Measurements from ENCODE around the gene KMO. TPM values are rescaled to one million over a fixed set of nuclear protein-coding genes. Genes with fewer than 3 reads are reported as not detected.

Gene KMO
- total RNA-seq, 1 experiment from 2014 or later, result 5.8 TPM

DNA sequence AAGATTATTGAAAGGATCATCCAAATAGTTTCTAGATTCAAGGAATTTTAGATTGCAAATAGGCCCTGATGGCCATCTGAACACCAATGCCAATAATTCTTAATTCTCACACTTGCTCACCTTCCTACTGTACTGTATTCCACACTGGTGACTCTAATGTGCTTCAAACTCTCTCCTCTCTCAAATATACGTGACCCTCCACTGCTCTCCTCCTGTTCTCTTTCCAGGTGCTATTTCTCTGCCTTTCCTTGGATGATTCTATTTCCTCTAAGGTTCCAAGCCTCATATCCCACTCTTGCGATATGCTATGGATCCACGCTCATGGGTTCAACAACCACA, 28.6 kb downstream of the KMO start:
- Histone ChIP-seq H3K27me3 (ENCODE audit: low read length) (no peaks in the 10 kb centered on the region), H2AFZ (ENCODE audit: low read length) (0 out of 2 replicates have a peak overlapping the region, but pooled peaks have one; percentile 52), H3K4me1 (ENCODE audit: low read length) (peaks cover 8% of the 10 kb centered on the region), H3K79me2 (ENCODE audit: low read length) (no peaks in the 10 kb centered on the region), H3K4me2 (ENCODE audit: low read depth, low read length, poor library complexity, severe bottlenecking) (no peak overlapping the region), H3K4me3 (ENCODE audit: low read length) (no peak overlapping the region), H3K9ac (ENCODE audit: low read length) (no peak overlapping the region), H4K20me1 (ENCODE audit: insufficient read depth, low read depth, low read length) (no peaks in the 10 kb centered on the region), H3K36me3 (ENCODE audit: insufficient read depth, low read length) (no peaks in the 10 kb centered on the region), H3K9me3 (ENCODE audit: low read length) (no peaks in the 10 kb centered on the region), H3K27ac (ENCODE audit: low read length) (no peak overlapping the region), H3K9me2 (replicated peaks; ENCODE audit: insufficient read depth, low read length) (no peaks in the 10 kb centered on the region)
- DNase-seq, result no peak

DNA sequence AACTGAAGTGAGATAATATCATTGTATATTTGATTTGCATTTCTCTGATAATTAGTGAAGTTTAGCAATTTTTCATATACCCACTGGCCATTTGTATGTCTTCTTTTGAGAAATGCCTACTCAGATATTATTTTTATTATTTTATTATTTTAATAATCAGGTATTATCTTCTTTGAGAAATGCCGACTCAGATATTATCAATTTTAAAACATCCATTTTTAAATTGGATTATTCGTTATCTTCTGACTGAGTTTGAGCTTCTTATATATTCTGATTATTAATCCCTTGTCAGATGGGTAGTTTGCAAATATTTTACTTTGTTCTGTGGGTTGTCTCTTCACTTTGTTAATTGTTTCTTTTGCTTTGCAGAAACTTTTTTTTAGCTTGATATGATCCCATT, 37.7 kb downstream of the KMO start:
- no peaks in the 10 kb centered on the region for H4K20me1 ChIP-seq (ENCODE audit: insufficient read depth, low read depth, low read length)
- no peak overlapping the region for H3K27ac ChIP-seq (ENCODE audit: low read length)
- no peaks in the 10 kb centered on the region for H3K9me3 ChIP-seq (ENCODE audit: low read length)
- no peak overlapping the region for H3K9ac ChIP-seq (ENCODE audit: low read length)
- H3K4me1 ChIP-seq (ENCODE audit: low read length), result no peaks in the 10 kb centered on the region
- no peak overlapping the region for H3K4me2 ChIP-seq (ENCODE audit: low read depth, low read length, poor library complexity, severe bottlenecking)
- H3K9me2 ChIP-seq (replicated peaks; ENCODE audit: insufficient read depth, low read length), result no peaks in the 10 kb centered on the region
- H3K4me3 ChIP-seq (ENCODE audit: low read length), result no peak overlapping the region
- no peaks in the 10 kb centered on the region for H3K79me2 ChIP-seq (ENCODE audit: low read length)
- no peak overlapping the region for H2AFZ ChIP-seq (ENCODE audit: low read length)
- H3K27me3 ChIP-seq (ENCODE audit: low read length), result no peaks in the 10 kb centered on the region
- DNase-seq, result no peak
- H3K36me3 ChIP-seq (ENCODE audit: insufficient read depth, low read length), result no peaks in the 10 kb centered on the region

- no peaks in the 10 kb centered on the region; the same call in 1 of the 2 replicates for H3K36me3 ChIP-seq (ENCODE audit: insufficient read depth, low read length)
Measured at GRCh38 chr1:241574154-241574553, 42.0 kb downstream of the KMO start.

GRCh38 chr1:241579434-241579833, 47.3 kb downstream of the KMO start:
- Histone ChIP-seq H3K4me3 (ENCODE audit: low read length) (no peak overlapping the region), H3K9me2 (replicated peaks; ENCODE audit: insufficient read depth, low read length) (no peaks in the 10 kb centered on the region), H3K4me2 (ENCODE audit: low read depth, low read length, poor library complexity, severe bottlenecking) (no peak overlapping the region), H3K79me2 (ENCODE audit: low read length) (no peaks in the 10 kb centered on the region), H4K20me1 (ENCODE audit: insufficient read depth, low read depth, low read length) (no peaks in the 10 kb centered on the region), H3K9ac (ENCODE audit: low read length) (no peak overlapping the region), H3K9me3 (ENCODE audit: low read length) (no peaks in the 10 kb centered on the region), H3K36me3 (ENCODE audit: insufficient read depth, low read length) (peaks cover 8% of the 10 kb centered on the region; the same call in 1 of the 2 replicates), H3K27me3 (ENCODE audit: low read length) (no peaks in the 10 kb centered on the region), H3K27ac (ENCODE audit: low read length) (no peak overlapping the region), H2AFZ (ENCODE audit: low read length) (no peak overlapping the region), H3K4me1 (ENCODE audit: low read length) (no peaks in the 10 kb centered on the region; the same call in 1 of the 2 replicates)
- DNase-seq, result no peak

More at GRCh38 chr1:241574154-241574553, 42.0 kb downstream of the KMO start:
- Histone ChIP-seq H3K27ac (ENCODE audit: low read length) (no peak overlapping the region), H3K4me2 (ENCODE audit: low read depth, low read length, poor library complexity, severe bottlenecking) (no peak overlapping the region), H3K4me3 (ENCODE audit: low read length) (no peak overlapping the region), H3K9me3 (ENCODE audit: low read length) (no peaks in the 10 kb centered on the region), H3K79me2 (ENCODE audit: low read length) (no peaks in the 10 kb centered on the region), H3K9ac (ENCODE audit: low read length) (no peak overlapping the region), H4K20me1 (ENCODE audit: insufficient read depth, low read depth, low read length) (no peaks in the 10 kb centered on the region), H2AFZ (ENCODE audit: low read length) (no peak overlapping the region), H3K27me3 (ENCODE audit: low read length) (no peaks in the 10 kb centered on the region), H3K4me1 (ENCODE audit: low read length) (no peaks in the 10 kb centered on the region; the same call in 1 of the 2 replicates), H3K9me2 (replicated peaks; ENCODE audit: insufficient read depth, low read length) (no peaks in the 10 kb centered on the region)
- DNase-seq, result no peak

DNA sequence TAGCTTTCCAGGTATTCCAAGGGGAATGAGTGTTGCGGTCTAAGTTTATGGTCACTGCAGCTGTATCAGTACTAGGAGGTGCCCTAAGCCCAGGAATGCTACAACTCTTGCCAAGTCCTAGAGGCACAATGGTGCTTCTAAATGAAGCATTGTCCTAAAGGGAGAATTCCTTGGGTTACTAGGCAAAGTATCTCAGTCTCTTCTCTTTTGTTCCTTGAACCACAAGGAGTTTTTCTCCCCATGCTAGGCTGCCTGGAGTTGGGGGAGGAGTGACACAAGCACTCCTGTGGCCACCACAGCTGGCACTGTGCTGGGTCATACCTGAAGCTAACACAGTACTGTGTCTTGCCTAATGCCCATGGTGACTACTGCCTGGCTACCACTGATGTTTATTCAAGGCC, 50.7 kb downstream of the KMO start:
- Histone ChIP-seq H3K9ac (ENCODE audit: low read length) (no peak overlapping the region), H3K4me2 (ENCODE audit: low read depth, low read length, poor library complexity, severe bottlenecking) (no peak overlapping the region), H3K27ac (ENCODE audit: low read length) (no peak overlapping the region), H4K20me1 (ENCODE audit: insufficient read depth, low read depth, low read length) (no peaks in the 10 kb centered on the region), H2AFZ (ENCODE audit: low read length) (no peak overlapping the region), H3K4me1 (ENCODE audit: low read length) (no peaks in the 10 kb centered on the region), H3K36me3 (ENCODE audit: insufficient read depth, low read length) (peaks cover 8% of the 10 kb centered on the region; the same call in 1 of the 2 replicates), H3K27me3 (ENCODE audit: low read length) (no peaks in the 10 kb centered on the region), H3K9me3 (ENCODE audit: low read length) (no peaks in the 10 kb centered on the region), H3K79me2 (ENCODE audit: low read length) (no peaks in the 10 kb centered on the region), H3K9me2 (replicated peaks; ENCODE audit: insufficient read depth, low read length) (no peaks in the 10 kb centered on the region), H3K4me3 (ENCODE audit: low read length) (no peak overlapping the region)
- no peak for DNase-seq

- no peaks in the 10 kb centered on the region for H3K4me1 ChIP-seq (ENCODE audit: low read length)
- H3K27ac ChIP-seq (ENCODE audit: low read length), result no peak overlapping the region
- H3K4me2 ChIP-seq (ENCODE audit: low read depth, low read length, poor library complexity, severe bottlenecking), result no peak overlapping the region
- H3K27me3 ChIP-seq (ENCODE audit: low read length), result no peaks in the 10 kb centered on the region
- no peaks in the 10 kb centered on the region for H4K20me1 ChIP-seq (ENCODE audit: insufficient read depth, low read depth, low read length)
- DNase-seq, result no peak
- no peaks in the 10 kb centered on the region for H3K9me3 ChIP-seq (ENCODE audit: low read length)
- H3K36me3 ChIP-seq (ENCODE audit: insufficient read depth, low read length), result no peaks in the 10 kb centered on the region
- H3K9ac ChIP-seq (ENCODE audit: low read length), result no peak overlapping the region
- H3K4me3 ChIP-seq (ENCODE audit: low read length), result no peak overlapping the region
- H2AFZ ChIP-seq (ENCODE audit: low read length), result no peak overlapping the region
- H3K79me2 ChIP-seq (ENCODE audit: low read length), result no peaks in the 10 kb centered on the region
- no peaks in the 10 kb centered on the region for H3K9me2 ChIP-seq (replicated peaks; ENCODE audit: insufficient read depth, low read length)
Measured at GRCh38 chr1:241586905-241587512, 54.8 kb downstream of the KMO start.

DNA sequence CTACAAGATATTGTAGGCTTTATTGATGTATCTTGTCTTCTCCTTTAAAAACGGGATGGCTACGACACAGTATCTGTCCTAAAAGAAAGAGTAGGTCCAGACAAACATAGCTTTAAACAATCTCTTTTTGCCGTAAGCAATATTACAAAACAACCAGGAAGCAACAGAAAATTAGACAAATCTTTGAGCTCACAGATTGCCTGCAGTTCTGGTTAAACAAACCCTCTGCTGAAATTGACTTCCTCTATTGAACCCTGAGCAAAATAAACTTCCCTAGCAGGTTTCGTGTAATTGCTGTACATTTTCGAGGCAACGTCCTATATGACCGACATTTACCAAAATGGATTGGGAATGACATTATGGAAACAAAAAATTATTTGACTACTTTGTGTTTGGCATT, 57.3 kb downstream of the KMO start:
- Histone ChIP-seq H3K9me3 (ENCODE audit: low read length) (no peaks in the 10 kb centered on the region), H3K27me3 (ENCODE audit: low read length) (no peaks in the 10 kb centered on the region), H3K9me2 (replicated peaks; ENCODE audit: insufficient read depth, low read length) (no peaks in the 10 kb centered on the region), H3K4me2 (ENCODE audit: low read depth, low read length, poor library complexity, severe bottlenecking) (no peak overlapping the region), H3K36me3 (ENCODE audit: insufficient read depth, low read length) (no peaks in the 10 kb centered on the region), H3K9ac (ENCODE audit: low read length) (no peak overlapping the region), H3K27ac (ENCODE audit: low read length) (no peak overlapping the region), H3K4me3 (ENCODE audit: low read length) (no peak overlapping the region), H2AFZ (ENCODE audit: low read length) (no peak overlapping the region), H3K79me2 (ENCODE audit: low read length) (no peaks in the 10 kb centered on the region), H4K20me1 (ENCODE audit: insufficient read depth, low read depth, low read length) (no peaks in the 10 kb centered on the region), H3K4me1 (ENCODE audit: low read length) (no peaks in the 10 kb centered on the region)
- DNase-seq, result no peak

DNA sequence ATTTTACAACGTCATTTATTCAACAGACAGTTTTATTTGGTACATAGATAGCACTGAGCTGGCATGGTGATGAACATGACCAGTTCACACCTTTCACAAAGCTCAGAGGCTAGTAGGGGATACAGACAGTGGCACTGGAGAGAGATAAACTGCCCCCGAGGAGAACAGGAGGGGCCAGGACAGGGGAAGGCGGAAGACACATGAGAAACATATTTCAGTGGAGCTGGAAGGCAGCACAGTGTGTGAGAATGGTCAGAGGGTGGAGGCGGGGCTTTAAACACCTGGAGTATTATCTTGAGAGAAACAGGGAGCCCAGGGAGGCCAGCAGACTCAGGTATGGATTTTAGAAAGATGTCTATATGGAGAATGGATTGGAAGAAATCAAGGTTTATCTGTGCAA, 58.5 kb downstream of the KMO start:
- H3K36me3 ChIP-seq (ENCODE audit: insufficient read depth, low read length), result no peaks in the 10 kb centered on the region
- no peak for DNase-seq
- H4K20me1 ChIP-seq (ENCODE audit: insufficient read depth, low read depth, low read length), result no peaks in the 10 kb centered on the region
- no peaks in the 10 kb centered on the region for H3K9me3 ChIP-seq (ENCODE audit: low read length)
- no peaks in the 10 kb centered on the region for H3K9me2 ChIP-seq (replicated peaks; ENCODE audit: insufficient read depth, low read length)
- no peak overlapping the region for H2AFZ ChIP-seq (ENCODE audit: low read length)
- H3K4me1 ChIP-seq (ENCODE audit: low read length), result no peaks in the 10 kb centered on the region
- no peaks in the 10 kb centered on the region for H3K79me2 ChIP-seq (ENCODE audit: low read length)
- no peaks in the 10 kb centered on the region for H3K27me3 ChIP-seq (ENCODE audit: low read length)
- no peak overlapping the region for H3K4me3 ChIP-seq (ENCODE audit: low read length)
- no peak overlapping the region for H3K4me2 ChIP-seq (ENCODE audit: low read depth, low read length, poor library complexity, severe bottlenecking)
- no peak overlapping the region for H3K27ac ChIP-seq (ENCODE audit: low read length)
- H3K9ac ChIP-seq (ENCODE audit: low read length), result no peak overlapping the region

Data from Karpas-422 (cell line).